Measurements from ENCODE around the gene TCF7L1. TPM values are rescaled to one million over a fixed set of nuclear protein-coding genes. Genes with fewer than 3 reads are reported as not detected.

Gene TCF7L1, protein sequence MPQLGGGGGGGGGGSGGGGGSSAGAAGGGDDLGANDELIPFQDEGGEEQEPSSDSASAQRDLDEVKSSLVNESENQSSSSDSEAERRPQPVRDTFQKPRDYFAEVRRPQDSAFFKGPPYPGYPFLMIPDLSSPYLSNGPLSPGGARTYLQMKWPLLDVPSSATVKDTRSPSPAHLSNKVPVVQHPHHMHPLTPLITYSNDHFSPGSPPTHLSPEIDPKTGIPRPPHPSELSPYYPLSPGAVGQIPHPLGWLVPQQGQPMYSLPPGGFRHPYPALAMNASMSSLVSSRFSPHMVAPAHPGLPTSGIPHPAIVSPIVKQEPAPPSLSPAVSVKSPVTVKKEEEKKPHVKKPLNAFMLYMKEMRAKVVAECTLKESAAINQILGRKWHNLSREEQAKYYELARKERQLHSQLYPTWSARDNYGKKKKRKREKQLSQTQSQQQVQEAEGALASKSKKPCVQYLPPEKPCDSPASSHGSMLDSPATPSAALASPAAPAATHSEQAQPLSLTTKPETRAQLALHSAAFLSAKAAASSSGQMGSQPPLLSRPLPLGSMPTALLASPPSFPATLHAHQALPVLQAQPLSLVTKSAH
- not detected for total RNA-seq

GRCh38 chr2:85132834-85133637 is at the start of gene TCF7L1:
Gene TCF7L1 (plus strand): TSS chr2:85133392. CDS start chr2:85133685, 293 bp downstream.
- H3K4me1 ChIP-seq (ENCODE audit: insufficient read depth, low read length) = peaks cover 19% of the 10 kb centered on the region
- H3K27me3 ChIP-seq (ENCODE audit: insufficient read depth, low read length) = peaks cover 71% of the 10 kb centered on the region
- H3K9me3 ChIP-seq (ENCODE audit: low read depth, low read length) = no peaks in the 10 kb centered on the region
- H3K4me3 ChIP-seq (ENCODE audit: low read length) = no peak within 1 kb of the TSS

GRCh38 chr2:85085563-85085962 is 47.6 kb upstream of the TCF7L1 start:
- Histone ChIP-seq H3K4me3 (ENCODE audit: low read length) (no peak overlapping the region), H3K9me3 (ENCODE audit: low read depth, low read length) (peaks cover 8% of the 10 kb centered on the region), H3K27me3 (ENCODE audit: insufficient read depth, low read length) (peaks cover 4% of the 10 kb centered on the region), H3K4me1 (ENCODE audit: insufficient read depth, low read length) (no peaks in the 10 kb centered on the region)

GRCh38 chr2:85087541-85087940 is 45.7 kb upstream of the TCF7L1 start:
- Histone ChIP-seq H3K4me1 (ENCODE audit: insufficient read depth, low read length) (no peaks in the 10 kb centered on the region), H3K4me3 (ENCODE audit: low read length) (no peak overlapping the region), H3K27me3 (ENCODE audit: insufficient read depth, low read length) (peaks cover 4% of the 10 kb centered on the region), H3K9me3 (ENCODE audit: low read depth, low read length) (no peaks in the 10 kb centered on the region)

GRCh38 chr2:85088921-85089320 is 44.3 kb upstream of the TCF7L1 start:
- Histone ChIP-seq H3K4me1 (ENCODE audit: insufficient read depth, low read length) (no peaks in the 10 kb centered on the region), H3K4me3 (ENCODE audit: low read length) (no peak overlapping the region), H3K9me3 (ENCODE audit: low read depth, low read length) (no peaks in the 10 kb centered on the region), H3K27me3 (ENCODE audit: insufficient read depth, low read length) (no peaks in the 10 kb centered on the region)

- H3K4me3 ChIP-seq (ENCODE audit: low read length) = no peak overlapping the region
- H3K9me3 ChIP-seq (ENCODE audit: low read depth, low read length) = no peaks in the 10 kb centered on the region
- H3K27me3 ChIP-seq (ENCODE audit: insufficient read depth, low read length) = no peaks in the 10 kb centered on the region
- no peaks in the 10 kb centered on the region for H3K4me1 ChIP-seq (ENCODE audit: insufficient read depth, low read length)
These were observed 43.6 kb upstream of the TCF7L1 start for GRCh38 chr2:85089585-85089984.

DNA sequence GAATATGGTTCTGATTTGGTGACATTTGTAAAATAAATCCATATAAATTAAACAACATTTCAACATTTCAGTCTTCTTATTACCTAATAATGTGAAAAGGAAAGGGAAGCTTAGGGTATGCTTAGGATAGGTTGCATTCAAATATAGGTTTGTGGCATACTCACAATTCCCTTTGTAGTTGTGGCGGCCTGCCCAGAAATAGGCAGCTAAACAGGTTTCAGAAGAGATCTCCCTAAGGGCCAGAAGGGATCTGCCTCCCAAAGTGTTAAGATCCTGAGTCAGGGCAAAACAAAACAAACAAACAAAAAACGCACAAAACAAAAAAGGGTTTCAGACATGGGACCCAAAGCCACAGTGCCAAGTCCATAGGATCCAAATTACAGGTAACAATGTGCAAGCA is 41.4 kb upstream of the TCF7L1 start:
- Histone ChIP-seq H3K4me3 (ENCODE audit: low read length) (no peak overlapping the region), H3K27me3 (ENCODE audit: insufficient read depth, low read length) (no peaks in the 10 kb centered on the region), H3K9me3 (ENCODE audit: low read depth, low read length) (no peaks in the 10 kb centered on the region), H3K4me1 (ENCODE audit: insufficient read depth, low read length) (no peaks in the 10 kb centered on the region)

DNA sequence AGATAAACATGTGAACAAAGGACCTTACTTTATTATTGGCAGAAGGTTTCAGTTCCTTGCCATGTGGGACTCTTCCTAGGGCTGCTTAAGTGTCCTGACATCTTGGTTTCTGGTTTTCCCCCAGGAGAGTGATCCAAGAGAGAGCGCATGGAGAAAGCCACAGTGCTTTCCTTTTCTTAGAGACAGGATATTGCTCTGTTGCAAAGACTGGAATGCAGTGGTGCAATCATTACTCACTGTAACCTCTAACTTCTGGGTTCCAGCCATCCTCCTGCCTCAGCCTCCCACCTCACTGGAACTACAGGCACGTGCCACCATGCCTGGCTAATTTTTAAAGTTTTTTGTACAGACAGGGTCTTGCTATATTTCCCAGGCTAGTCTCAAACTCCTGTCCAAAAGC is 38.1 kb upstream of the TCF7L1 start:
- Histone ChIP-seq H3K9me3 (ENCODE audit: low read depth, low read length) (no peaks in the 10 kb centered on the region), H3K4me1 (ENCODE audit: insufficient read depth, low read length) (no peaks in the 10 kb centered on the region), H3K27me3 (ENCODE audit: insufficient read depth, low read length) (no peaks in the 10 kb centered on the region), H3K4me3 (ENCODE audit: low read length) (no peak overlapping the region)

DNA sequence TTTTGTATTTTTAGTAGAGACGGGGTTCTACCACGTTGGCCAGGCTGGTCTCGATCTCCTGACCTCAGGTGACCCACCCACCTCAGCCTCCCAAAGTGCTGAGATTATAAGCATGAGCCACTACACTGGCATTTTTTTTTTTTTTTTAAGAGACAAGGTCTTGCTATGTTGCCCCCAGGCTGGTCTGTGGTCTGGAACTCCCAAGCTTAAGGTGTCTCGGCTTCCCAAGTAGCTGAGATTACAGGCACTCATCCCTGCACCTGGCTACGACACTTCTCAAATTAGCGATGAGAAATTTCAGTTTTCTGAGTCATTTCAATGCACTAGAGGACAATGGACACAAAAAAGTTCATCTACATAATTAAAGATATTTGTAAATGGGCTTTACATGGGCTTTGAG is 36.6 kb upstream of the TCF7L1 start:
- Histone ChIP-seq H3K4me1 (ENCODE audit: insufficient read depth, low read length) (no peaks in the 10 kb centered on the region), H3K4me3 (ENCODE audit: low read length) (no peak overlapping the region), H3K9me3 (ENCODE audit: low read depth, low read length) (no peaks in the 10 kb centered on the region), H3K27me3 (ENCODE audit: insufficient read depth, low read length) (no peaks in the 10 kb centered on the region)

- Histone ChIP-seq H3K4me3 (ENCODE audit: low read length) (no peak overlapping the region), H3K9me3 (ENCODE audit: low read depth, low read length) (no peaks in the 10 kb centered on the region), H3K4me1 (ENCODE audit: insufficient read depth, low read length) (no peaks in the 10 kb centered on the region), H3K27me3 (ENCODE audit: insufficient read depth, low read length) (no peaks in the 10 kb centered on the region)
These were observed 29.0 kb upstream of the TCF7L1 start for GRCh38 chr2:85104228-85104627.

GRCh38 chr2:85106489-85107180 is 26.6 kb upstream of the TCF7L1 start:
- no peaks in the 10 kb centered on the region for H3K9me3 ChIP-seq (ENCODE audit: low read depth, low read length)
- no peak overlapping the region for H3K4me3 ChIP-seq (ENCODE audit: low read length)
- H3K27me3 ChIP-seq (ENCODE audit: insufficient read depth, low read length) = no peaks in the 10 kb centered on the region
- H3K4me1 ChIP-seq (ENCODE audit: insufficient read depth, low read length) = no peaks in the 10 kb centered on the region

- Histone ChIP-seq H3K27me3 (ENCODE audit: insufficient read depth, low read length) (peaks cover 3% of the 10 kb centered on the region), H3K4me1 (ENCODE audit: insufficient read depth, low read length) (no peaks in the 10 kb centered on the region), H3K4me3 (ENCODE audit: low read length) (no peak overlapping the region), H3K9me3 (ENCODE audit: low read depth, low read length) (no peaks in the 10 kb centered on the region)
These were observed 22.1 kb upstream of the TCF7L1 start for GRCh38 chr2:85110991-85111560.

- Histone ChIP-seq H3K4me1 (ENCODE audit: insufficient read depth, low read length) (no peaks in the 10 kb centered on the region), H3K27me3 (ENCODE audit: insufficient read depth, low read length) (peaks cover 3% of the 10 kb centered on the region), H3K9me3 (ENCODE audit: low read depth, low read length) (no peaks in the 10 kb centered on the region), H3K4me3 (ENCODE audit: low read length) (no peak overlapping the region)
These were observed 21.3 kb upstream of the TCF7L1 start for GRCh38 chr2:85111819-85112281.

- no peak overlapping the region for H3K4me3 ChIP-seq (ENCODE audit: low read length)
- H3K4me1 ChIP-seq (ENCODE audit: insufficient read depth, low read length) = no peaks in the 10 kb centered on the region
- H3K9me3 ChIP-seq (ENCODE audit: low read depth, low read length) = no peaks in the 10 kb centered on the region
- H3K27me3 ChIP-seq (ENCODE audit: insufficient read depth, low read length) = peaks cover 3% of the 10 kb centered on the region
These were observed 20.1 kb upstream of the TCF7L1 start for GRCh38 chr2:85112906-85113625.
